ENCODE data around the gene TMEM187.

Gene TMEM187

GRCh38 chrX:154014429-154015380 is 42.2 kb downstream of the TMEM187 start:
- Histone ChIP-seq H3K4me3 (ENCODE audit: low read length in 2 of 2) (no peak overlapping the region), H3K36me3 (ENCODE audit: control insufficient read depth in 2 of 2, insufficient read depth in 2 of 2, low read length in 2 of 2) (no peaks in the 10 kb centered on the region), H3K9ac (ENCODE audit: low read length in 2 of 2) (no peak overlapping the region), H3K27me3 (ENCODE audit: control insufficient read depth in 1 of 2, insufficient read depth in 2 of 2, low read length in 2 of 2) (peaks cover 0 to 8% of the 10 kb centered on the region in 2 donors), H3K27ac (ENCODE audit: low read length) (no peak overlapping the region), H3K9me3 (ENCODE audit: control insufficient read depth in 2 of 2, low read length in 2 of 2) (no peaks in the 10 kb centered on the region), H3K4me1 (ENCODE audit: control insufficient read depth, insufficient read depth, low read length) (peaks cover 14% of the 10 kb centered on the region)

GRCh38 chrX:154015581-154016264 is 43.2 kb downstream of the TMEM187 start:
- H3K9ac ChIP-seq (ENCODE audit: low read length in 2 of 2) = no peak overlapping the region
- peaks cover 20% of the 10 kb centered on the region for H3K4me1 ChIP-seq (ENCODE audit: control insufficient read depth, insufficient read depth, low read length)
- no peaks in the 10 kb centered on the region for H3K36me3 ChIP-seq (ENCODE audit: control insufficient read depth in 2 of 2, insufficient read depth in 2 of 2, low read length in 2 of 2)
- no peak overlapping the region for H3K27ac ChIP-seq (ENCODE audit: low read length)
- H3K9me3 ChIP-seq (ENCODE audit: control insufficient read depth in 2 of 2, low read length in 2 of 2) = no peaks in the 10 kb centered on the region
- no peak overlapping the region for H3K4me3 ChIP-seq (ENCODE audit: low read length in 2 of 2)
- peaks cover 0 to 10% of the 10 kb centered on the region in 2 donors for H3K27me3 ChIP-seq (ENCODE audit: control insufficient read depth in 1 of 2, insufficient read depth in 2 of 2, low read length in 2 of 2)

- Histone ChIP-seq H3K9ac (ENCODE audit: low read length in 2 of 2) (no peak overlapping the region), H3K27ac (ENCODE audit: low read length) (no peak overlapping the region), H3K4me3 (ENCODE audit: low read length in 2 of 2) (no peak overlapping the region), H3K9me3 (ENCODE audit: control insufficient read depth in 2 of 2, low read length in 2 of 2) (no peaks in the 10 kb centered on the region), H3K36me3 (ENCODE audit: control insufficient read depth in 2 of 2, insufficient read depth in 2 of 2, low read length in 2 of 2) (no peaks in the 10 kb centered on the region), H3K4me1 (ENCODE audit: control insufficient read depth, insufficient read depth, low read length) (peaks cover 27% of the 10 kb centered on the region), H3K27me3 (ENCODE audit: control insufficient read depth in 1 of 2, insufficient read depth in 2 of 2, low read length in 2 of 2) (peaks cover 0 to 10% of the 10 kb centered on the region in 2 donors)
Measured at GRCh38 chrX:154016366-154017076, 44.0 kb downstream of the TMEM187 start.

GRCh38 chrX:154017766-154018517 is 45.4 kb downstream of the TMEM187 start:
- no peaks in the 10 kb centered on the region for H3K36me3 ChIP-seq (ENCODE audit: control insufficient read depth in 2 of 2, insufficient read depth in 2 of 2, low read length in 2 of 2)
- H3K9me3 ChIP-seq (ENCODE audit: control insufficient read depth in 2 of 2, low read length in 2 of 2) = no peaks in the 10 kb centered on the region
- no peak overlapping the region for H3K9ac ChIP-seq (ENCODE audit: low read length in 2 of 2)
- H3K27ac ChIP-seq (ENCODE audit: low read length) = no peak overlapping the region
- peaks cover 27% of the 10 kb centered on the region for H3K4me1 ChIP-seq (ENCODE audit: control insufficient read depth, insufficient read depth, low read length)
- no peak overlapping the region for H3K4me3 ChIP-seq (ENCODE audit: low read length in 2 of 2)
- H3K27me3 ChIP-seq (ENCODE audit: control insufficient read depth in 1 of 2, insufficient read depth in 2 of 2, low read length in 2 of 2) = peaks cover 0 to 7% of the 10 kb centered on the region in 2 donors

GRCh38 chrX:154018518-154019060 is 46.0 kb downstream of the TMEM187 start:
- H3K9me3 ChIP-seq (ENCODE audit: control insufficient read depth in 2 of 2, low read length in 2 of 2) = no peaks in the 10 kb centered on the region
- peaks cover 0 to 7% of the 10 kb centered on the region in 2 donors for H3K27me3 ChIP-seq (ENCODE audit: control insufficient read depth in 1 of 2, insufficient read depth in 2 of 2, low read length in 2 of 2)
- no peaks in the 10 kb centered on the region for H3K36me3 ChIP-seq (ENCODE audit: control insufficient read depth in 2 of 2, insufficient read depth in 2 of 2, low read length in 2 of 2)
- peak overlapping the region; percentile 60 to 69 for H3K9ac ChIP-seq (ENCODE audit: low read length in 2 of 2)
- H3K4me1 ChIP-seq (ENCODE audit: control insufficient read depth, insufficient read depth, low read length) = peaks cover 28% of the 10 kb centered on the region
- H3K4me3 ChIP-seq (ENCODE audit: low read length in 2 of 2) = peak overlapping the region; percentile 49 to 68
- H3K27ac ChIP-seq (ENCODE audit: low read length) = peak overlapping the region; percentile 24

GRCh38 chrX:154019061-154019621 is 46.6 kb downstream of the TMEM187 start:
- peaks cover 0 to 7% of the 10 kb centered on the region in 2 donors for H3K27me3 ChIP-seq (ENCODE audit: control insufficient read depth in 1 of 2, insufficient read depth in 2 of 2, low read length in 2 of 2)
- H3K27ac ChIP-seq (ENCODE audit: low read length) = peak overlapping the region; percentile 24
- H3K9me3 ChIP-seq (ENCODE audit: control insufficient read depth in 2 of 2, low read length in 2 of 2) = no peaks in the 10 kb centered on the region
- H3K9ac ChIP-seq (ENCODE audit: low read length in 2 of 2) = peak overlapping the region; percentile 60 to 69
- H3K36me3 ChIP-seq (ENCODE audit: control insufficient read depth in 2 of 2, insufficient read depth in 2 of 2, low read length in 2 of 2) = no peaks in the 10 kb centered on the region
- H3K4me3 ChIP-seq (ENCODE audit: low read length in 2 of 2) = peak overlapping the region; percentile 49 to 68
- peaks cover 28% of the 10 kb centered on the region for H3K4me1 ChIP-seq (ENCODE audit: control insufficient read depth, insufficient read depth, low read length)

GRCh38 chrX:154019633-154020528 is 47.3 kb downstream of the TMEM187 start, which contains the start of gene IRAK1:
Gene IRAK1 (minus strand): TSS chrX:154019902. CDS start chrX:154019812, 90 bp downstream.
- peak within 1 kb of the TSS; percentile 55 for H3K27ac ChIP-seq (ENCODE audit: low read length)
- H3K27me3 ChIP-seq (ENCODE audit: control insufficient read depth in 1 of 2, insufficient read depth in 2 of 2, low read length in 2 of 2) = peaks cover 0 to 9% of the 10 kb centered on the region in 2 donors
- peak within 1 kb of the TSS; percentile 55 to 68 for H3K4me3 ChIP-seq (ENCODE audit: low read length in 2 of 2)
- H3K9ac ChIP-seq (ENCODE audit: low read length in 2 of 2) = peak within 1 kb of the TSS; percentile 60 to 69
- no peaks in the 10 kb centered on the region for H3K36me3 ChIP-seq (ENCODE audit: control insufficient read depth in 2 of 2, insufficient read depth in 2 of 2, low read length in 2 of 2)
- H3K9me3 ChIP-seq (ENCODE audit: control insufficient read depth in 2 of 2, low read length in 2 of 2) = no peaks in the 10 kb centered on the region
- peaks cover 28% of the 10 kb centered on the region for H3K4me1 ChIP-seq (ENCODE audit: control insufficient read depth, insufficient read depth, low read length)

GRCh38 chrX:154020536-154021115 is 48.1 kb downstream of the TMEM187 start:
- no peaks in the 10 kb centered on the region for H3K36me3 ChIP-seq (ENCODE audit: control insufficient read depth in 2 of 2, insufficient read depth in 2 of 2, low read length in 2 of 2)
- H3K9me3 ChIP-seq (ENCODE audit: control insufficient read depth in 2 of 2, low read length in 2 of 2) = no peaks in the 10 kb centered on the region
- peaks cover 0 to 7% of the 10 kb centered on the region in 2 donors for H3K27me3 ChIP-seq (ENCODE audit: control insufficient read depth in 1 of 2, insufficient read depth in 2 of 2, low read length in 2 of 2)
- peaks cover 28% of the 10 kb centered on the region for H3K4me1 ChIP-seq (ENCODE audit: control insufficient read depth, insufficient read depth, low read length)
- peak overlapping the region; percentile 60 to 67 for H3K9ac ChIP-seq (ENCODE audit: low read length in 2 of 2)
- peak overlapping the region; percentile 55 to 67 for H3K4me3 ChIP-seq (ENCODE audit: low read length in 2 of 2)
- H3K27ac ChIP-seq (ENCODE audit: low read length) = peak overlapping the region; percentile 55

Data from stomach smooth muscle (tissue), 2 donors.